Panc1 (cell line): ENCODE results near the gene HES7. TPM values are rescaled to one million over a fixed set of nuclear protein-coding genes. Genes with fewer than 3 reads are reported as not detected.

Experiments
- ATAC-seq: fragments of 200-7000 bp; cut with Tn5 transposase; 2 replicates; pipeline ENCODE4 v1.9.1; 2020; ENCODE audit warnings: mild to moderate bottlenecking, moderate library complexity
- BruUV-seq: library from RNA; stranded (reverse); fragments of 400-500 nt; replicated peaks from 2 replicates; lab custom pipeline; 2021; lab: Mats Ljungman, UMichigan
- CTCF ChIA-PET: fragments of 300-600 bp; sonication (Branson Sonifier 250); formaldehyde crosslinking; loops from one replicate; lab custom pipeline; 2022; ENCODE audit warnings: antibody characterized with exemption; lab: Charles Lee
- POLR2A ChIA-PET: fragments of 300-600 bp; sonication (Branson Sonifier 250); formaldehyde crosslinking; loops from one replicate; lab custom pipeline; 2022; ENCODE audit warnings: antibody characterized with exemption; lab: Charles Lee
- DNase-seq: peaks from one replicate; pipeline ENCODE4 v3.0.0-alpha.2; 2010; ENCODE audit warnings: low read depth, low spot score
- H3K27ac ChIP-seq: 2 replicates; pipeline ENCODE4 v1.5.1; 2011; ENCODE audit warnings: mild to moderate bottlenecking, low read length, inconsistent platforms
- H3K27me3 ChIP-seq: fragments of 200-500 bp; sonication (Bioruptor generic); 2 replicates; pipeline ENCODE4 v1.6.0; 2014; ENCODE audit warnings: low read length, inconsistent platforms; ENCODE audit not compliant: control insufficient read depth, insufficient read depth
- H3K36me3 ChIP-seq: fragments of 200-500 bp; sonication (Bioruptor generic); 2 replicates; pipeline ENCODE4 v1.5.1; 2014; ENCODE audit warnings: inconsistent platforms, mild to moderate bottlenecking, low read length, moderate library complexity; ENCODE audit not compliant: control insufficient read depth, insufficient read depth
- H3K4me1 ChIP-seq: 2 replicates; pipeline ENCODE4 v1.5.1; 2011; ENCODE audit warnings: inconsistent platforms, mild to moderate bottlenecking, low read length, moderate library complexity; ENCODE audit not compliant: control insufficient read depth, insufficient read depth
- H3K4me3 ChIP-seq, 2 experiments: 2 replicates each; pipeline ENCODE4 v1.5.1; 2011 to 2012; ENCODE audit warnings: low read depth in 2 of 2, low read length in 2 of 2, mild to moderate bottlenecking in 2 of 2, inconsistent platforms in 1 of 2, moderate library complexity in 1 of 2
- H3K9me3 ChIP-seq: fragments of 200-500 bp; sonication (Bioruptor generic); 2 replicates; pipeline ENCODE4 v1.5.1; 2014; ENCODE audit warnings: low read depth, mild to moderate bottlenecking, inconsistent platforms, low read length, moderate library complexity; ENCODE audit not compliant: control insufficient read depth, insufficient read depth
- CTCF ChIP-seq: fragments of 450-650 bp; IDR thresholded peaks from 2 replicates; pipeline ENCODE4 v1.5.1; 2017; ENCODE audit warnings: mild to moderate bottlenecking
- POLR2AphosphoS5 ChIP-seq: IDR thresholded peaks from 2 replicates; pipeline ENCODE4 v1.6.1; 2012; ENCODE audit warnings: mild to moderate bottlenecking, low read depth, low read length, moderate library complexity
- SIN3A ChIP-seq: IDR thresholded peaks from 2 replicates; pipeline ENCODE4 v1.6.1; 2012; ENCODE audit warnings: low read depth, mild to moderate bottlenecking, low read length, moderate library complexity, borderline replicate concordance; ENCODE audit not compliant: insufficient read depth
- TCF7L2 ChIP-seq: IDR thresholded peaks from 2 replicates; pipeline ENCODE4 v1.6.1; 2011; ENCODE audit warnings: mild to moderate bottlenecking, low read depth, low read length, inconsistent platforms
- in situ Hi-C: cut with HindIII; loops from 2 replicates; pipeline ENCODE4 v1.10.0; 2016; ENCODE audit warnings: low sequenced_read_pairs, low pct_unique_long_range_greater_than_20kb
- intact Hi-C: fragments of 100-400 bp; cut with micrococcal nuclease; formaldehyde crosslinking; loops from one replicate; pipeline ENCODE4 v1.10.0; 2022; ENCODE audit not compliant: unreplicated experiment
- total RNA-seq: library from RNA; stranded (reverse); gene quantifications from one replicate; pipeline ENCODE4 v1.2.1, GENCODE V29; 2021; ENCODE audit not compliant: unreplicated experiment
- TF ChIP-seq, protein P1 (sequence below), 2 experiments: IDR thresholded peaks; 2 replicates each; pipeline ENCODE4 v1.6.1; 2011 to 2012; ENCODE audit warnings: low read depth in 2 of 2, control low read depth in 1 of 2, low read length in 1 of 2, mild to moderate bottlenecking in 1 of 2, moderate library complexity in 1 of 2; ENCODE audit not compliant: insufficient read depth in 1 of 2

The HES7 gene
- total RNA-seq, 1 experiment from 2014 or later, result 4.0 TPM

GRCh38 chr17:8151641-8152111 lies 27.8 kb upstream of the HES7 start:
- ChIA-PET CTCF (no interaction called here), POLR2A (no interaction called here)
- DNase-seq, result no peak
- intact Hi-C loops (no loop called here), in situ Hi-C loops (no loop called here)
- TF ChIP-seq CTCF (no peak), TCF7L2 (no peak), SIN3A (no peak), POLR2AphosphoS5 (no peak)
- TF ChIP-seq, protein P1, sequence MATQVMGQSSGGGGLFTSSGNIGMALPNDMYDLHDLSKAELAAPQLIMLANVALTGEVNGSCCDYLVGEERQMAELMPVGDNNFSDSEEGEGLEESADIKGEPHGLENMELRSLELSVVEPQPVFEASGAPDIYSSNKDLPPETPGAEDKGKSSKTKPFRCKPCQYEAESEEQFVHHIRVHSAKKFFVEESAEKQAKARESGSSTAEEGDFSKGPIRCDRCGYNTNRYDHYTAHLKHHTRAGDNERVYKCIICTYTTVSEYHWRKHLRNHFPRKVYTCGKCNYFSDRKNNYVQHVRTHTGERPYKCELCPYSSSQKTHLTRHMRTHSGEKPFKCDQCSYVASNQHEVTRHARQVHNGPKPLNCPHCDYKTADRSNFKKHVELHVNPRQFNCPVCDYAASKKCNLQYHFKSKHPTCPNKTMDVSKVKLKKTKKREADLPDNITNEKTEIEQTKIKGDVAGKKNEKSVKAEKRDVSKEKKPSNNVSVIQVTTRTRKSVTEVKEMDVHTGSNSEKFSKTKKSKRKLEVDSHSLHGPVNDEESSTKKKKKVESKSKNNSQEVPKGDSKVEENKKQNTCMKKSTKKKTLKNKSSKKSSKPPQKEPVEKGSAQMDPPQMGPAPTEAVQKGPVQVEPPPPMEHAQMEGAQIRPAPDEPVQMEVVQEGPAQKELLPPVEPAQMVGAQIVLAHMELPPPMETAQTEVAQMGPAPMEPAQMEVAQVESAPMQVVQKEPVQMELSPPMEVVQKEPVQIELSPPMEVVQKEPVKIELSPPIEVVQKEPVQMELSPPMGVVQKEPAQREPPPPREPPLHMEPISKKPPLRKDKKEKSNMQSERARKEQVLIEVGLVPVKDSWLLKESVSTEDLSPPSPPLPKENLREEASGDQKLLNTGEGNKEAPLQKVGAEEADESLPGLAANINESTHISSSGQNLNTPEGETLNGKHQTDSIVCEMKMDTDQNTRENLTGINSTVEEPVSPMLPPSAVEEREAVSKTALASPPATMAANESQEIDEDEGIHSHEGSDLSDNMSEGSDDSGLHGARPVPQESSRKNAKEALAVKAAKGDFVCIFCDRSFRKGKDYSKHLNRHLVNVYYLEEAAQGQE (IDR thresholded peaks at IDR 0.05; ENCODE audit: insufficient read depth in 1 of 2, low read depth in 2 of 2, low read length in 1 of 2), result no peak
- BruUV-seq, result no TSS peak
- no peak for ATAC-seq
- Histone ChIP-seq H3K4me1 (peaks cover 31% of the 10 kb centered on the region), H3K9me3 (no peaks in the 10 kb centered on the region), H3K4me3 (peak overlapping the region; percentile 53 to 64), H3K36me3 (no peaks in the 10 kb centered on the region; the same call in 1 of the 2 replicates), H3K27me3 (no peaks in the 10 kb centered on the region), H3K27ac (peak overlapping the region; percentile 69)

- DNase-seq (no peak), ATAC-seq (no peak)
- Histone ChIP-seq H3K4me1 (peaks cover 31% of the 10 kb centered on the region), H3K36me3 (no peaks in the 10 kb centered on the region; the same call in 1 of the 2 replicates), H3K27ac (no peak overlapping the region), H3K27me3 (no peaks in the 10 kb centered on the region), H3K9me3 (no peaks in the 10 kb centered on the region), H3K4me3 (peak overlapping the region in 1 of 2 experiments; percentile 53; a peak in 2 of 4 replicates)
- in situ Hi-C loops, result no loop called here
- CTCF ChIA-PET, result interaction anchor here (0.5 kb wide), 1 partner anchor 153 kb away, joined by 6 read pairs; no protein-coding TSS in a partner anchor
- intact Hi-C loops, result no loop called here
- no TSS peak for BruUV-seq
- no peak for TF ChIP-seq TCF7L2
- TF ChIP-seq, protein P1 (IDR thresholded peaks at IDR 0.05; ENCODE audit: insufficient read depth in 1 of 2, low read depth in 2 of 2, low read length in 1 of 2), result no peak
- TF ChIP-seq SIN3A, result no peak
- no peak for TF ChIP-seq CTCF
- no peak for TF ChIP-seq POLR2AphosphoS5
- POLR2A ChIA-PET, result no interaction called here
These were observed 27.3 kb upstream of the HES7 start for GRCh38 chr17:8151120-8151640.
